Dendritic cell treated with granulocyte-macrophage colony-stimulating factor and Interleukin-4, amounts not matched to agents 40 ng/mL and 50 ng/mL, for 4 days (primary cell): Measurements from ENCODE around the gene NEDD4.
"Not testable (repeated sequence)": the region's sequence is repeated elsewhere in the genome, so short reads cannot be mapped to it uniquely, and the experiment has no call there.

ENCODE experiments used
- H3K27ac Mint-ChIP-seq: one replicate; pipeline ENCODE4 v1.8.0; 2022; ENCODE audit warnings: mild to moderate bottlenecking, mixed read lengths
- H3K27me3 Mint-ChIP-seq: one replicate; pipeline ENCODE4 v1.8.0; 2022; ENCODE audit warnings: mild to moderate bottlenecking, mixed read lengths
- H3K36me3 Mint-ChIP-seq: one replicate; pipeline ENCODE4 v1.8.0; 2022; ENCODE audit warnings: low read depth, mixed read lengths
- H3K4me1 Mint-ChIP-seq: one replicate; pipeline ENCODE4 v1.8.0; 2022; ENCODE audit warnings: low read depth, mixed read lengths
- H3K4me3 Mint-ChIP-seq: one replicate; pipeline ENCODE4 v1.8.0; 2022; ENCODE audit warnings: mild to moderate bottlenecking, moderate library complexity, mixed read lengths
- H3K9me3 Mint-ChIP-seq: one replicate; pipeline ENCODE4 v1.8.0; 2022; ENCODE audit warnings: mixed read lengths
- intact Hi-C: fragments of 100-400 bp; cut with micrococcal nuclease; formaldehyde crosslinking; loops from one replicate; pipeline ENCODE4 v1.15.0; 2022

The NEDD4 gene

DNA sequence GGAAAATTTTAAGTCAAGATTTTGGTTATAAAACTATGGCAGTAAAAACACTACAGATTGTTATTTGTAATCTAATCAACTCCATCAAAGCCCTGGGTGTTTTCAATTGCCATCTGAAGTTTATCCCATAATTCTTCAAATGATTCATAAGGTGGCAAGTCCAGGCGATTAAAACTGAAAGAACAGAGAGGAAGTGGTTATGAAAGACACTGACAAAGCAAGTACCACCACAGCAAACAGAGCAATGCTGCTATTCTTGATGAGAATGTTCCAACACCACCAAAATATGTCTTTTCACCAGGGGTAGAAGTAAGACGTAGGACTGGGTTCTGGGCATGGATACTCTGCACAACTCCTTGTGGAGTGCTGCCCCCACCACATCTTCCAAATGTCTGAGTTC lies 163.6 kb downstream of the NEDD4 start:
- H3K36me3 Mint-ChIP-seq: no peaks in the 10 kb centered on the region
- no peaks in the 10 kb centered on the region for H3K27me3 Mint-ChIP-seq
- intact Hi-C loops: no loop called here
- no peaks in the 10 kb centered on the region for H3K9me3 Mint-ChIP-seq
- no peak overlapping the region for H3K4me3 Mint-ChIP-seq
- H3K4me1 Mint-ChIP-seq: peaks cover 11% of the 10 kb centered on the region
- H3K27ac Mint-ChIP-seq: no peak overlapping the region

DNA sequence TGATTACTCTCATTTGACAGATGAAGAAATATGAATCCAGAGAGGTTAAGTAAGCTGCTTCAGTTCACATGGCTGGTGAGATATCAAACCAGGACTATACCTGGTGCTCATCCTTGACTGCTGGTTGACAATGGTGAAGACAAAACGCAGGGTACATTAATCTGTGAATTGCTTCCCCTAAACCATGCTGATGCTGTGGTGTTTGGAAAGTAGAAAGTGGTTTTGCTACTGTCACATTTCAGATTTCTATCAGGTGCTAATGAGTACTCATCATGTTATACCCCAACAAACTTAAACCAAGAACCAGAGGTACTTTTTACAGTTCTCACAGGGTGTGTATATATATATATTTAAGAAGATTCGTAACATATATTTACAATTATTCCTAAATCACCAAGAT lies 165.5 kb downstream of the NEDD4 start:
- no peak overlapping the region for H3K27ac Mint-ChIP-seq
- peaks cover 11% of the 10 kb centered on the region for H3K4me1 Mint-ChIP-seq
- H3K27me3 Mint-ChIP-seq: no peaks in the 10 kb centered on the region
- intact Hi-C loops: no loop called here
- no peaks in the 10 kb centered on the region for H3K36me3 Mint-ChIP-seq
- no peaks in the 10 kb centered on the region for H3K9me3 Mint-ChIP-seq
- no peak overlapping the region for H3K4me3 Mint-ChIP-seq

DNA sequence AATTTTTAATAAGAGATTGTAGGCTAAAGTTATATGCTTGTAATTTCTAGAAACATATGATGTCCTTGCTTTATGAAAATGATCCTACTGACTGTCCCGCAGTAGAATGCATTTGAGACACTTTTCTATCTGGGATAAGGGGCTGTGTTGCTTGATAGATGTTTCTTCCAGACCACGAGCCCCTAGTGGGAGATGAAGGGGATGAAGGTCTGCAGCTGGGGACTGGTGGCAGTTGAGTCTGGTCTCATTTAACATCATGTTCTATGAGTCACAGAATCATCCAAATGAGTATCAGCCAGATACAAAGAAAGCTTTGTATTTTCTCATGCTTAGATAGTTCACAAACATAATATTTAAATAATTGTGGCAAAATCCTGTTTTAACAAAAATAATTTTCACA lies 166.2 kb downstream of the NEDD4 start:
- H3K36me3 Mint-ChIP-seq: no peaks in the 10 kb centered on the region
- peaks cover 11% of the 10 kb centered on the region for H3K4me1 Mint-ChIP-seq
- no peak overlapping the region for H3K4me3 Mint-ChIP-seq
- intact Hi-C loops: no loop called here
- H3K27ac Mint-ChIP-seq: no peak overlapping the region
- no peaks in the 10 kb centered on the region for H3K9me3 Mint-ChIP-seq
- no peaks in the 10 kb centered on the region for H3K27me3 Mint-ChIP-seq

DNA sequence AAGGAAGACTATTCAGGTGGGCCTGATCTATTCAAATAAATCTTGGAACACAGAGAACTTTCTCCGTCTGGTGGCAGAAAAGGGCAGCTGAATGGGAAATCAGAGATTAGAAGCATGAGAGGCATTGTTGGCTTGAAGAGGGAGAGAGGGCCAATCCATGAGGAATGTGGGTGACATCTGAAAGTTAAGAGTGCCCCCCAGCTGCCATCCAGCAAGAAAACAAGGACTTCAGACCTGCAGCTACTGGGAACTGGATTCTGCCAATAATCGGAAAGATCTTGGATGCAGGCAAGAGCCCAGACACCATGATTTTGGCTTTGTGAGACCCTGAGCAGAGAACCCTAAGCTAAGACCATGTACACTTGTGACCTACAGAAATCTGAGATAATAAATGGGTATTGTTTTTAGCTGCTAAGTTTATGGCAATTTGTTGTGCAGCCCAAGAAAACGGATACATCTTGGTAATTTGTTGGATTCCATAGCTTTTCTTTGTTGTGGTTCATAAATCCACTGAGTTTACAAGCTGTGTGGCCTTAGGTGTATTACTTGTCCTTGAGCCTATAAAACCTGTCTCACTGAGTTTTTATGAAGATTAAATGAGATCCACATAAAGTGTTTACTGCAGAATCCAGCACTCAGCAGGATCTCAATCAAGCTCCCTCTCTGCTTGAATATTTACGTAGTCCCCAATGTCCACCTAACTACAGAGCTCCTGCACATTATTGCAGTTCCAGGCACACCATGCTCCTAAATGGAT lies 168.4 kb downstream of the NEDD4 start:
- no peaks in the 10 kb centered on the region for H3K9me3 Mint-ChIP-seq
- H3K4me3 Mint-ChIP-seq: no peak overlapping the region
- no peaks in the 10 kb centered on the region for H3K27me3 Mint-ChIP-seq
- peaks cover 7% of the 10 kb centered on the region for H3K4me1 Mint-ChIP-seq
- no peak overlapping the region for H3K27ac Mint-ChIP-seq
- intact Hi-C loops: no loop called here
- H3K36me3 Mint-ChIP-seq: no peaks in the 10 kb centered on the region

DNA sequence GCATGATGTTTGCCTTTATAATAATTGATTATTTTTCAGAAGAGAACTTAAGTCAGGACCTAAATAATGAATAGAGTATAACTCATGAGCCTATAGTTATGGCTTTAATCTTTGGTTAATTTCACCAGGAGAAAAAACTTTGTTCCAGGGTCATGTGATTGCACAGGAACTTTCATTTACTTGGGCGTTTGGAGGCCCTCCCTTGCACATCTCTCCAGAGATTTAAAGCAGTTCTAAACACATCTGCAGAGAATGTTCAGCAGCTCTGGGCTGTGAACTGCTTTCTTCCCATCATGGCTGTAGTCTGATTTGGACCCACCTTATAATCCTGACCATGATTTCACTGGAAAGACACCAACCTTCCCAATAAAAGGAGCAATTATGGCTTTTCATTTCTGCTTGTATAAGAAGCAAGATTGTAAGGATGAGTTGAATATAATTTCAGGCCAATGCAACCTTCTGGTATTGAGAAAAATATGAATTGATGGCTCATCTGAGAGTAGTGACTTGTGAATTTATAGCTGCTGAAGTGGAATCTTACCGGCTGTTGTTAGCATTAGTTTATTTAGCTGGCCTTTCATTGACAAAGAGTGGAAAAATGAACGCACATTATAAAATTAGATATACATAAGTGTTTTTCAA lies 169.6 kb downstream of the NEDD4 start:
- no peak overlapping the region for H3K27ac Mint-ChIP-seq

DNA sequence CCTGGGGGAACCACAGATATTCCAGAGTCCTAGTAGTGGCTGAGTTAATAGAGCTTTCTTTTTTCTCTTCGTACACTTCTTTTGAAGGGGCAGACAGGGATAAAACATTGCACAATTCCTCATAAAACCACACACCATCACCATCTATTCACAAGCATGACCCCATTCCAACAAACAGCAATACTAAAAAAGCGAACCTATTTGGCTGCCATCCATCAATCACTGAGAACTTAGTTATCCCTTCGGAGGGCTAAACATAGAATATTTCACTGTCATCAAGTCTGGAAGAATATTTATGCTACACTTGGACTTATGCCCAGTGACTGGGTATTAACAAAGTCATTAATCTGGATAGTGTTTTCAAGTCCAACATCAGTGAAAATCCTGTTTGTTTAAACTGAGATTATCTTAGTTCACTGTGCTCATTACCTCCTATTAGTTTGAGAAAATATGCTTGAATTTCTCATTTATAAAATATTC lies 170.2 kb downstream of the NEDD4 start:
- Mint-ChIP-seq H3K27me3 (no peaks in the 10 kb centered on the region), H3K27ac (no peak overlapping the region), H3K4me3 (no peak overlapping the region), H3K9me3 (no peaks in the 10 kb centered on the region), H3K4me1 (no peaks in the 10 kb centered on the region), H3K36me3 (no peaks in the 10 kb centered on the region)
- intact Hi-C loops: no loop called here

More for the DNA sequence above, 169.6 kb downstream of the NEDD4 start:
- Mint-ChIP-seq H3K4me1 (no peaks in the 10 kb centered on the region), H3K36me3 (no peaks in the 10 kb centered on the region), H3K9me3 (no peaks in the 10 kb centered on the region), H3K27me3 (no peaks in the 10 kb centered on the region), H3K4me3 (no peak overlapping the region)
- intact Hi-C loops: no loop called here

DNA sequence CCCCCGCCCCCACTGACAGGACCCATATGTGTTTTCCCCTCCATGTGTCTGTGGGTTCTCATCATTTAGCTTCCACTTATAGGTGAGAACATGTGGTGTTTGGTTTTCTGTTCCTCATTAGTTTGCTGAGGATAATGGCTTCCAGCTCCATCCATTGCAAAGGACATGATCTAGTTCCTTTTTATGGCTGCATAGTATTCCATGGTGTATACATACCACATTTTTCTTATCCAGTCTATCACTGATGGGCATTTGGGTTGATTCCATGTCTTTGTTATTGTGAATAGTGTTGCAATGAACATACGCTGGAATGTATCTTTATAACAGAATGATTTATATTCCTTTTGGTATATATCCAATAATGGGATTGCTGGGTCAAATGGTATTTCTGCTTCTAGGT lies 171.7 kb downstream of the NEDD4 start:
- H3K9me3 Mint-ChIP-seq, H3K4me1 Mint-ChIP-seq, H3K27ac Mint-ChIP-seq, H3K27me3 Mint-ChIP-seq, H3K36me3 Mint-ChIP-seq, H3K4me3 Mint-ChIP-seq, intact Hi-C loops: not testable (repeated sequence)

DNA sequence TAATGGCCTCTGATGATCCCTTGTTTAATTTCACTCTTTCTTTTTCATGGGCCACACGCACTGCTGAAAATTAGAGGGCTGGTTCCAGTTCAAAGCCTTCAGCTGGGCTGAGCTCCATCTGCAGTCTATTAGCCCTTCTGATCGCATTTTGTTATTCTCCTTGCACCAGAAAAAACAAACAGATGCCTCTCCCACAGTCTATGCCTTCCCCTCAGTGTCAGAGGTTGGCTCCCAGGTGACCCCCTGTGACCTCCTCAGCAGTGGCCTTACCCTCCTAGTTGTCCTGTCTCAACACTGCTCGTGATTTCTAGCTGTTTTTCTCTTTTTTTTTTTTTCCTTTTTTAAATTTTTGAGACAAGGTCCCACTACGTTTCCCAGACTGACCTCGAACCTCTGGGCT lies 173.4 kb downstream of the NEDD4 start:
- H3K4me1 Mint-ChIP-seq: no peaks in the 10 kb centered on the region
- H3K27me3 Mint-ChIP-seq: no peaks in the 10 kb centered on the region
- H3K9me3 Mint-ChIP-seq: no peaks in the 10 kb centered on the region
- H3K36me3 Mint-ChIP-seq: no peaks in the 10 kb centered on the region
- H3K4me3 Mint-ChIP-seq: no peak overlapping the region
- intact Hi-C loops: no loop called here
- H3K27ac Mint-ChIP-seq: no peak overlapping the region

DNA sequence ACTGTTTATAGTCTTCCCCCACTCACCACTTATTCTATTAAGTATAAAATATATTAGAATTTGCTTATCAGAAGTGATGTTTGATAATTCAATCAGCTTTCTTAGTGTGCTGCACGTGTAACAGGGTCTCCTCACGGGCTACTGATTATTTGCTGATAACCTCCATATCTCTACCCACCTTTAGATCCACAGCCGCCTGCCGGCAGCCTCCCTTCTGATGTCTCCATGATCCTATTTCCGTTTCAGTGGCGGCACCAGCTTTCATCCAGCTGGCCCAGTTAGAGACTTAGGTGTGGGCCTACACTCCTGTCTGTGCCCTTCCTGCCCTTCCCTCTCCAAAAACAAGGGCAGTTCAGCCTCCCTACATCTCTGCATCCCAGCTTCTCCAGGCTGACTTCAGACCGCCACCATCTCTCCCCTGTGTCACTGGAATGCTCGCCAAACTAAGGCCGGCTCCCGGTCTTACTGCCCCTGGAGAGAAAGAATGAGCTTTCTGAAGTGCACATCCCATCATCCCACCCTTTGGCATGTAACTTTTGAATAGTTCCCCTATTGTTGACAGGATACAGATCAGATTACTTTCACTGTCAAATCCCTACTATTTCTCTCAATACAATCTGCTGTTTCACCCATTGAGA lies 173.9 kb downstream of the NEDD4 start:
- Mint-ChIP-seq H3K27ac (no peak overlapping the region), H3K27me3 (no peaks in the 10 kb centered on the region), H3K36me3 (no peaks in the 10 kb centered on the region), H3K9me3 (no peaks in the 10 kb centered on the region), H3K4me3 (no peak overlapping the region), H3K4me1 (no peaks in the 10 kb centered on the region)
- intact Hi-C loops: no loop called here

DNA sequence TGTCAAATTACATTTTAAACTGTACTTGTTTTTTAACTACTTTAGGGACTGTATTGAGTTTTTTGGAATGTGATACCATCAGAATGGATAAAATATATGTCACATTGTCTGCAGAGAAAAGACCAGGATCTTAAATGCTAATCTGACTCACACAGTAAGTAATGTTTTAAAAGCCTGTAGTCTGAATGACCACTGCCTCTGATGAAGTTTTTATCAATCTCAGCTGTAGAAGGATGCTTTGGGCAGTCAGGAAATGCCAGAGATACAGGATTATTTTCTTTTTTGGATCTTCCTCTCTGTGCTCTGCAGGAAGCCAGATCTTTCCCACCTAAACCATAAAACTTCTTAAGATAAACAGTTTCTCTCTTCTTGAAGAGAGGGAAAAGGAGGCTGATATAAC lies 177.4 kb downstream of the NEDD4 start:
- H3K4me1 Mint-ChIP-seq: no peaks in the 10 kb centered on the region
- no peak overlapping the region for H3K27ac Mint-ChIP-seq
- intact Hi-C loops: no loop called here
- no peaks in the 10 kb centered on the region for H3K36me3 Mint-ChIP-seq
- no peaks in the 10 kb centered on the region for H3K27me3 Mint-ChIP-seq
- no peaks in the 10 kb centered on the region for H3K9me3 Mint-ChIP-seq
- no peak overlapping the region for H3K4me3 Mint-ChIP-seq

DNA sequence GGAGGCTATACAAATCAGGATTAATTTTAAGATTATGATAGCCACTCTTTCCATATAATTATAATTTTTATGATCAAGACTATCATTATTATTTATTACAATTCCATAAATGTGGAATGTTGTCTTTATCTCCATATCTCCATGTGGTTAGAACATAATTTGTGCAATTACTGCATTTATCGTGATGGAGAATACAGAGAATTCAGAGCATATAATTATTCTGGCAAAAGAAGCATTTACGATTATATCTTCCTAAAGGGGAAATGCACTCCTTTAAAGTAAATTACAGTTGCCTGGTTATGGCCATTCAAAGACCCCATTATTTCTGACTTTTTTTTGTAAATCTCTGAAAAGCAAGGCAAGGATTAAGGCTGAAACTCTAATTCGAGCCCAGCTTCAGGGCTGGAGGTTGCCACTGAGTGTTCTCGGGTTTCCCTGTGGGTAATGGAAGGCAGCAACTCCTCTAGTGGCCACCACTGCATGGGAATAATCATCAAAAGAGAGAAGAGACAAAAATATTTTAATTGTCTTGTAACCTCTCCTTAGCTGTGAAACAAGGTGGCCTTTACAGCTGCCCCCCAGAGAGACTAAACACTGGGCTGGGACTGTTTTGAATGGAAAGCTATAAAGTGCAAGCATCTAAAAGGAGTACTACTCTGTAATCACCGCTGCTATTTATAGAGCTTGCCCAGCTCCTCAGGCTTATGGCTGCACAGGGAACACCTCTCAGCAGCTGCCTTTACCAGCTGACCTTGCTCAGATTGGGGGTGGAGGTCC lies 190.6 kb downstream of the NEDD4 start:
- intact Hi-C loops: no loop called here
- no peak overlapping the region for H3K27ac Mint-ChIP-seq
- H3K9me3 Mint-ChIP-seq: no peaks in the 10 kb centered on the region
- no peak overlapping the region for H3K4me3 Mint-ChIP-seq
- no peaks in the 10 kb centered on the region for H3K4me1 Mint-ChIP-seq
- no peaks in the 10 kb centered on the region for H3K36me3 Mint-ChIP-seq
- H3K27me3 Mint-ChIP-seq: no peaks in the 10 kb centered on the region

DNA sequence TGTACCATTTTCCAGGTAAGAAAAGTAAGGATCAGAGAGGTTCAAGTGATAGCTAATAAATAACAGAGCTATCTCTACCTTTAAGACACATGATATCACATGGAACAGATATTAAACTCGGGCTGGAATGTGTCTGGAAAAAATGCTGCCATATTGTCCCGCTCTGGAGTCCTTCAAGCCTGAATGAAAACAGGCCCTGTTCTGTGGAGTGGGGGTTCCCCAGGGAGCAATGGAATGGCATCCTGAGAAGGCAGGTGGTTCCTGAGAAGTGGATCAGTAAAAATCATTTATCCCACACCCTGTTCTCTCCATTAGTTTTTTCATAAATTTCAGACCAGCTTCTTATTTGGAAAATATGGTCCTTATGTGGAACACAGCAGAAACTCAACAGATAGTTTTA lies 193.2 kb downstream of the NEDD4 start:
- Mint-ChIP-seq H3K9me3 (no peaks in the 10 kb centered on the region), H3K36me3 (no peaks in the 10 kb centered on the region), H3K4me1 (no peaks in the 10 kb centered on the region), H3K4me3 (no peak overlapping the region), H3K27me3 (peaks cover 2% of the 10 kb centered on the region), H3K27ac (no peak overlapping the region)
- intact Hi-C loops: no loop called here

DNA sequence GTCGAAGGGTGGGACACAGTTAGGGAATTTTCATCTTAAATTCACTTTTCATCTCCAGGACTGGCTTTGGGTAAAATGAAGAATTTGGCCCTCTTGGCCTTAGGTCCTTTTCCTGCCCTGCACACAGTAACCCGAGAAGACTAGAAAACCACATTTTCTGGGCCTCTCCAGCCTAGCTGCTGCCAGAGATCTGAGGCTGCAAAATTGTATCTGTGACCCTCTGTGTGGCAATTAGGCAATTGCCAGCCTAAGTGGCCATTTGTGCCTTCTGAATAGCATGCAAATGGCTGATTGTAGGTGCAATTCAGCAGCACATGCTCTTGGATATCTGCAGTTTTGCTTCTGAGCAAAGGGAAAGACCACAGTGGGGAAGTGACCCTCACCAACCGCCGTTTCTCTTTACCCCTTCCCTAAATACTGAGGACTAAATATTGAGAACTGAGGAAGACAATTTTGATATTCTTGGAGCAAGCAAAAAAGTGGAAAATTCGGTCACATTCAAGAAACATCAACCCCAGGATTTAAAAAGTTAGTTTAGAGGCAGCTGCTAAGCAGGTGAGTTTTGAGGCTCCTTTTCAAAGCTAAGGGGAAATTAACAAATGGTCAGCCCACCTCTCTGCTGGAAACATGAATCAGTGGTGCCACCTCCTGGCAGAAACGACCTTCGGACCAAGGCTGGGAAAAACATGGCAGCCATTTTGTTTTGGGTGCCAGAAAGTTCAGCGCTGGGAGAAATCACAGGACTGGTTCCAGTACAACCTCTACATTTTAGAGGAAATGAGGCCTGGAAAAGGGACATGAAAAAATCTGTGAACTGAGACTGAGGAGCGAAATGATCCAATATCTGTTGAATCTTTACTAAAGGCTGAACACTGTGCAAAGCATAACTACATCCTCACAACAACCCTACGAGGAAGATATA lies 193.9 kb downstream of the NEDD4 start:
- Mint-ChIP-seq H3K4me1 (no peaks in the 10 kb centered on the region), H3K36me3 (no peaks in the 10 kb centered on the region), H3K4me3 (no peak overlapping the region), H3K27me3 (peaks cover 2% of the 10 kb centered on the region), H3K9me3 (no peaks in the 10 kb centered on the region), H3K27ac (no peak overlapping the region)
- intact Hi-C loops: no loop called here
